GM12892 (cell line): Measurements from ENCODE around the gene PIGC.

Source experiments
- POLR2A ChIP-seq: IDR thresholded peaks from 2 replicates; pipeline ENCODE4 v1.6.1; 2011; ENCODE audit warnings: low read depth, low read length, control low read depth
- POLR2AphosphoS5 ChIP-seq: IDR thresholded peaks from 2 replicates; pipeline ENCODE4 v1.6.1; 2011; ENCODE audit warnings: low read depth, low read length, control low read depth

GRCh38 chr1:172456344-172456769, 12.5 kb upstream of the PIGC start:
- no peak for TF ChIP-seq POLR2AphosphoS5
- no peak for TF ChIP-seq POLR2A
